Measurements from ENCODE around the gene AP3B2. TPM values are rescaled to one million over a fixed set of nuclear protein-coding genes. Genes with fewer than 3 reads are reported as not detected.

The AP3B2 gene
- total and polyA plus RNA-seq, 4 donors: 0.10 to 0.33 TPM; not detected in 2

GRCh38 chr15:82674873-82675272 lies 34.8 kb downstream of the AP3B2 start:
- no peak for DNase-seq (ENCODE audit: low spot score)

GRCh38 chr15:82670699-82671098 lies 39.0 kb downstream of the AP3B2 start:
- H3K4me1 ChIP-seq (ENCODE audit: control insufficient read depth in 4 of 4, insufficient read depth in 4 of 4, low read length in 3 of 4): no peaks in the 10 kb centered on the region
- no peaks in the 10 kb centered on the region for H3K9me3 ChIP-seq (ENCODE audit: control insufficient read depth in 4 of 4, low read length in 3 of 4)
- no peaks in the 10 kb centered on the region for H3K36me3 ChIP-seq (ENCODE audit: control insufficient read depth in 4 of 4, insufficient read depth in 3 of 4, low read depth in 1 of 4, low read length in 3 of 4)
- H3K4me3 ChIP-seq (ENCODE audit: low read depth in 1 of 3, low read length in 3 of 3): no peak overlapping the region
- no peak overlapping the region for H3K9ac ChIP-seq (ENCODE audit: low read depth in 1 of 2, low read length in 2 of 2)
- TF ChIP-seq JUND (IDR thresholded peaks at IDR 0.05): no peak
- DNase-seq (ENCODE audit: low spot score): no peak
- 84% methylated on average over 4 of the region's 4 CpGs for WGBS
- peaks cover 0 to 6% (median 0%) of the 10 kb centered on the region in 4 donors for H3K27me3 ChIP-seq (ENCODE audit: control insufficient read depth in 4 of 4, insufficient read depth in 4 of 4, low read length in 3 of 4)
- no peak overlapping the region for H3K27ac ChIP-seq (ENCODE audit: low read depth in 1 of 2, low read length in 2 of 2)

More at GRCh38 chr15:82674873-82675272, 34.8 kb downstream of the AP3B2 start:
- Histone ChIP-seq H3K9ac (ENCODE audit: low read depth in 1 of 2, low read length in 2 of 2) (no peak overlapping the region), H3K27ac (ENCODE audit: low read depth in 1 of 2, low read length in 2 of 2) (no peak overlapping the region), H3K9me3 (ENCODE audit: control insufficient read depth in 4 of 4, low read length in 3 of 4) (no peaks in the 10 kb centered on the region), H3K36me3 (ENCODE audit: control insufficient read depth in 4 of 4, insufficient read depth in 3 of 4, low read depth in 1 of 4, low read length in 3 of 4) (no peaks in the 10 kb centered on the region), H3K4me1 (ENCODE audit: control insufficient read depth in 4 of 4, insufficient read depth in 4 of 4, low read length in 3 of 4) (no peaks in the 10 kb centered on the region), H3K27me3 (ENCODE audit: control insufficient read depth in 4 of 4, insufficient read depth in 4 of 4, low read length in 3 of 4) (peaks cover 0 to 2% (median 0%) of the 10 kb centered on the region in 4 donors), H3K4me3 (ENCODE audit: low read depth in 1 of 3, low read length in 3 of 3) (no peak overlapping the region)
- WGBS: 77% methylated on average over 2 of the region's 2 CpGs
- TF ChIP-seq NR2F2 (IDR thresholded peaks at IDR 0.05) (no peak), SP1 (IDR thresholded peaks at IDR 0.05) (no peak), YY1 (IDR thresholded peaks at IDR 0.05) (no peak), JUND (IDR thresholded peaks at IDR 0.05) (no peak), RAD21 (IDR thresholded peaks at IDR 0.05) (no peak), FOXA2 (IDR thresholded peaks at IDR 0.05) (no peak), FOXA1 (IDR thresholded peaks at IDR 0.05) (no peak), EGR1 (IDR thresholded peaks at IDR 0.05; ENCODE audit: low read depth in 2 of 2) (no peak), REST (IDR thresholded peaks at IDR 0.05) (no peak), HNF4G (IDR thresholded peaks at IDR 0.05) (no peak), MAX (IDR thresholded peaks at IDR 0.05) (no peak), TAF1 (conservative IDR thresholded peaks at IDR 0.05) (no peak), ATF3 (IDR thresholded peaks at IDR 0.05) (no peak), ZBTB33 (IDR thresholded peaks at IDR 0.05) (no peak)

GRCh38 chr15:82666606-82667005 lies 43.1 kb downstream of the AP3B2 start:
- H3K4me3 ChIP-seq (ENCODE audit: low read depth in 1 of 3, low read length in 3 of 3): no peak overlapping the region
- peaks cover 0 to 6% (median 1%) of the 10 kb centered on the region in 4 donors for H3K27me3 ChIP-seq (ENCODE audit: control insufficient read depth in 4 of 4, insufficient read depth in 4 of 4, low read length in 3 of 4)

More at GRCh38 chr15:82666606-82667005, 43.1 kb downstream of the AP3B2 start:
- H3K9me3 ChIP-seq (ENCODE audit: control insufficient read depth in 4 of 4, low read length in 3 of 4): no peaks in the 10 kb centered on the region
- H3K27ac ChIP-seq (ENCODE audit: low read depth in 1 of 2, low read length in 2 of 2): no peak overlapping the region
- no peak for DNase-seq (ENCODE audit: low spot score)
- no peak overlapping the region for H3K9ac ChIP-seq (ENCODE audit: low read depth in 1 of 2, low read length in 2 of 2)
- WGBS: 87% methylated on average over 10 of the region's 10 CpGs
- H3K4me1 ChIP-seq (ENCODE audit: control insufficient read depth in 4 of 4, insufficient read depth in 4 of 4, low read length in 3 of 4): no peaks in the 10 kb centered on the region
- TF ChIP-seq FOXA1 (IDR thresholded peaks at IDR 0.05) (no peak), YY1 (IDR thresholded peaks at IDR 0.05) (no peak), RXRA (IDR thresholded peaks at IDR 0.05) (no peak), NR2F2 (IDR thresholded peaks at IDR 0.05) (no peak), HNF4G (IDR thresholded peaks at IDR 0.05) (no peak), RAD21 (IDR thresholded peaks at IDR 0.05) (no peak), ATF3 (IDR thresholded peaks at IDR 0.05) (no peak)
- no peaks in the 10 kb centered on the region for H3K36me3 ChIP-seq (ENCODE audit: control insufficient read depth in 4 of 4, insufficient read depth in 3 of 4, low read depth in 1 of 4, low read length in 3 of 4)

Measured in liver (tissue), 9 donors.